ENCODE data around the gene HSFX1. TPM values are rescaled to one million over a fixed set of nuclear protein-coding genes. Genes with fewer than 3 reads are reported as not detected.

The HSFX1 gene
- total RNA-seq, 3 donors from 2014 or later = 0.32 to 2.0 (median 1.3) TPM

DNA sequence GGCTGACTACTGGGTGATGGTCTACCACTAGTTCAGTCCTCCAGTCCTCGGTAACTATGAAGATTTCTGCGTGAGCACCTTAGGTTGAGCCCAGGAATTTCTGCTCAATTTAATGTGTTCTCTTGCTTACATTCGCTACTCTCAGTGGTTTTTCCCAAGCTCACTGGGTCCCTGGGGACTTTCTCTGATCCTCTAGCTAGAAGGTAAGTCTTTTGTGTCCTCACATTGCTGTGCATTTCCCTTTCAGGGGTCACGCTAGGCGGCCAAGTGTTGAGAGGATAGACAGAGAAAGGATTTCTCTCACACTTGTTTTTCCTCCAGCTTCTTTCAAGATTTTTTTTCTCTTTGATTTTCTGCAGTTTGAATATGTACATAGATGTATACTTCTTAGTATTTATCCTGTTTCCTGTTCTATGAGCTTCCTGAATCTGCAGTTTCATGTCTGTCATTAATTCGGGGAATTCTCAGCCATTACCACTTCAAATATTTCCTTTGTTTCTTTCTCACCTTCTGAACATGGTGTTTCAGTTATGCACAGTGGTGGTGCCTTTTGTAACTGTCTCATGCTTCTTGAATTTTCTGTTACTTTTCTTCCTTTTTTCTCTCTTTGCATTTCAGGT is 25.3 kb downstream of the HSFX1 start:
- TF ChIP-seq POLR2AphosphoS5 (IDR thresholded peaks at IDR 0.05) (no peak), POLR2A (IDR thresholded peaks at IDR 0.05) (no peak)
- TF ChIP-seq, protein P1, sequence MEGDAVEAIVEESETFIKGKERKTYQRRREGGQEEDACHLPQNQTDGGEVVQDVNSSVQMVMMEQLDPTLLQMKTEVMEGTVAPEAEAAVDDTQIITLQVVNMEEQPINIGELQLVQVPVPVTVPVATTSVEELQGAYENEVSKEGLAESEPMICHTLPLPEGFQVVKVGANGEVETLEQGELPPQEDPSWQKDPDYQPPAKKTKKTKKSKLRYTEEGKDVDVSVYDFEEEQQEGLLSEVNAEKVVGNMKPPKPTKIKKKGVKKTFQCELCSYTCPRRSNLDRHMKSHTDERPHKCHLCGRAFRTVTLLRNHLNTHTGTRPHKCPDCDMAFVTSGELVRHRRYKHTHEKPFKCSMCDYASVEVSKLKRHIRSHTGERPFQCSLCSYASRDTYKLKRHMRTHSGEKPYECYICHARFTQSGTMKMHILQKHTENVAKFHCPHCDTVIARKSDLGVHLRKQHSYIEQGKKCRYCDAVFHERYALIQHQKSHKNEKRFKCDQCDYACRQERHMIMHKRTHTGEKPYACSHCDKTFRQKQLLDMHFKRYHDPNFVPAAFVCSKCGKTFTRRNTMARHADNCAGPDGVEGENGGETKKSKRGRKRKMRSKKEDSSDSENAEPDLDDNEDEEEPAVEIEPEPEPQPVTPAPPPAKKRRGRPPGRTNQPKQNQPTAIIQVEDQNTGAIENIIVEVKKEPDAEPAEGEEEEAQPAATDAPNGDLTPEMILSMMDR (IDR thresholded peaks at IDR 0.05) = no peak

DNA sequence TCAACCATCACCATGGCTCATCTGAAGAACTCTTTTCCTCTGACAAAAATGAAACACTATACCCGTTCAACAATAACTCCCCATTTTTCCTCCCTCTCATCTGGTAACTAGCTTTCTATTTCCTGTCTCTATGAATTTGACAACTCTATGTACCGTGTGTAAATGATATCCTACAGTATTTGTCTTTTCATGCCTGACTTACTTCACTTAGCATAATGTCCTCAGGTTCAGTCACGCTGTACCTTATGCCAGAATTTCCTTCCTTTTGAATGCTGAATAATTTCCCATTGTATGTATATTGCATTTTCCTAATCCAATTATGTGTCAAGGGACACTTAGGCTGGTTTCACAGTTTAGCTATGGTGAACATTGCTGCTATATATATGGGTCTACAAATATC is 26.1 kb downstream of the HSFX1 start:
- Histone ChIP-seq H3K27me3 (no peaks in the 10 kb centered on the region), H3K9me3 (no peaks in the 10 kb centered on the region), H3K4me3 (no peak overlapping the region), H3K36me3 (no peaks in the 10 kb centered on the region), H3K4me1 (no peaks in the 10 kb centered on the region), H3K27ac (no peak overlapping the region)
- TF ChIP-seq, protein P1 (IDR thresholded peaks at IDR 0.05) = no peak
- no peak for TF ChIP-seq POLR2AphosphoS5 (IDR thresholded peaks at IDR 0.05)
- TF ChIP-seq POLR2A (IDR thresholded peaks at IDR 0.05) = no peak
- no peak for DNase-seq (ENCODE audit: low spot score in 2 of 2)
- intact Hi-C loops (cut with DNase I; ENCODE audit: low total_unique reads) = no loop called here

More for the DNA sequence above, 25.3 kb downstream of the HSFX1 start:
- Histone ChIP-seq H3K9me3 (no peaks in the 10 kb centered on the region), H3K4me3 (no peak overlapping the region), H3K27me3 (no peaks in the 10 kb centered on the region), H3K27ac (no peak overlapping the region), H3K4me1 (no peaks in the 10 kb centered on the region), H3K36me3 (no peaks in the 10 kb centered on the region)
- no peak for DNase-seq (ENCODE audit: low spot score in 2 of 2)
- intact Hi-C loops (cut with DNase I; ENCODE audit: low total_unique reads) = no loop called here

DNA sequence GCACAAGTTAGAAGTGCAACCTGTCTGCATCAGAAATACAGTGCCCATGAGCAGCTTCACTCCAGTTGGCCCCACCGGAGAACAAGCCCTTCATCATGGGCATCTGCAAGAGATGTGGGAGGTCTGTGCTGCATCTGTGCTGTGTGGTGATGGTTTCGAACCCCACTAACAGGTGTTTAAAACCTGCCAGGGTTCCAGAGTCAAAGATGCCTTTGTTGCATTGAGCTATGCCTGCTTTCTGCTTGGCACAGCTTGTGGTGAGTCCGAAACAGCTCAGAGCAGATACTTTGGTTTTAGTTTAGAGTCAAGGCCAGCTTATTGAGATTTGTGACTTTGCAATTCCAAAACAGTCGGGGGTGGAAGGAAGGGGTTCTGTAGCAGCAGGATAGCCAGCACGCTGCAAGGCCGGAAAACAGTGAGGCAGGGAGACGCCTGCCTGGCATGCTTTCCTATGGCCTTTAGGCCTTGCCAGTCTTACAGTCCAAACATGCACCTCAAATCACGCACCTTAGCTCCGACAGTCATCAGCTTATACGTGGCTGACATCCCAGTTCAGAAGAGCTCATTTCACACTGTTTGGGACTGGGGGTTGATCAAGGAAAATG is 29.7 kb downstream of the HSFX1 start:
- TF ChIP-seq, protein P1 (IDR thresholded peaks at IDR 0.05) = no peak
- TF ChIP-seq POLR2A (IDR thresholded peaks at IDR 0.05) (no peak), POLR2AphosphoS5 (IDR thresholded peaks at IDR 0.05) (no peak)
- Histone ChIP-seq H3K4me3 (no peak overlapping the region), H3K36me3 (no peaks in the 10 kb centered on the region), H3K27ac (no peak overlapping the region), H3K9me3 (no peaks in the 10 kb centered on the region), H3K4me1 (no peaks in the 10 kb centered on the region), H3K27me3 (peaks cover 0 to 5% of the 10 kb centered on the region in 2 donors)
- intact Hi-C loops (cut with DNase I; ENCODE audit: low total_unique reads) = no loop called here
- DNase-seq (ENCODE audit: low spot score in 2 of 2) = no peak

DNA sequence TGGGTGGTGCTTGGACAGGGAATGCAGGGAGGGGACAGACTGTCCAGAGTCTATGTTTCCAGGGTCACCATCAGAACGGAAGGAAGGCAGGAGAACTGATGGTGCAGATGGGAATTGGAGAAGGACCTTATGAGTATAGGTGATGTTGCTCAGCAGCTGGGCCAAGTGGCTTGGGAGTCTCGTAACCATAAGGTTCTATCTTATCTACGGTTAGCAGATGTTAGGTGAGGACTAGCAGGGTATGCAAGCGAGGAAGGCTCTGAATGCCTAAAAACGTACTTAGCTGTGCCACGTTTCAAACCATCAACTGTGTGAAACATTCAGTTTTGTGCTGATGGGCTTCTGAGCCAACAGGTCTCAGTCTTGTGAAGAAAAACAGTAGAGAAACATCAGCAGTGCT is 30.2 kb downstream of the HSFX1 start:
- no peak for TF ChIP-seq POLR2AphosphoS5 (IDR thresholded peaks at IDR 0.05)
- TF ChIP-seq, protein P1 (IDR thresholded peaks at IDR 0.05) = no peak
- no peak for TF ChIP-seq POLR2A (IDR thresholded peaks at IDR 0.05)
- Histone ChIP-seq H3K36me3 (no peaks in the 10 kb centered on the region), H3K4me3 (no peak overlapping the region), H3K27me3 (peaks cover 0 to 5% of the 10 kb centered on the region in 2 donors), H3K27ac (no peak overlapping the region), H3K9me3 (no peaks in the 10 kb centered on the region), H3K4me1 (no peaks in the 10 kb centered on the region)
- intact Hi-C loops (cut with DNase I; ENCODE audit: low total_unique reads) = no loop called here
- DNase-seq (ENCODE audit: low spot score in 2 of 2) = no peak

DNA sequence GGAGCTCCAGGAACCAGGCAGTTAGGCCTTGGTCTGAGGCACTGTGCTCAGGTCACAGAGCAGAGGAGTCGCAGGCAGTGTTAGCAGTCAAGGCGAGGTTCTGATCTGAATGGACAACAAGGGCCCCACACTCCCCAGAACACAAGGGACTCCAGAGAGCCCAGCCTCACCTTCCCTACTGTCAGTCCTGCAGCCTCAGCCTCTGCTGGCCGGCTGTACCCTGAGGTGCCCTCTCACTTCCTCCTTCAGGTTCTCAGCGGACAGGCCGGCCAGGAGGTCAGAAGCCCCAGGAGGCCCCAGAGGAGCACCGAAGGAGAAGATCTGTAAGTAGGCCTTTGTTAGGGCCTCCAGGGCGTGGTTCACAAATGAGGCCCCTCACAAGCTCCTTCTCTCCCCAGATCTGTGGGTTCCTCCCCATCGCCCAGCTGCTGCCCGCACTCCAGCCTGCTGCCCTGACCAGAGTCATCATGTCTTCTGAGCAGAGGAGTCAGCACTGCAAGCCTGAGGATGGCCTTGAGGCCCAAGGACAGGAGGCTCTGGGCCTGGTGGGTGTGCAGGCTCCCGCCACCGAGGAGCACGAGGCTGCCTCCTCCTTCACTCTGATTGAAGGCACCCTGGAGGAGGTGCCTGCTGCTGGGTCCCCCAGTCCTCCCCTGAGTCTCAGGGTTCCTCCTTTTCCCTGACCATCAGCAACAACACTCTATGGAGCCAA is 34.0 kb downstream of the HSFX1 start:
- intact Hi-C loops (cut with DNase I; ENCODE audit: low total_unique reads) = no loop called here
- H3K36me3 ChIP-seq = no peaks in the 10 kb centered on the region

More for the DNA sequence above, 34.0 kb downstream of the HSFX1 start:
- no peak for DNase-seq (ENCODE audit: low spot score in 2 of 2)
- Histone ChIP-seq H3K27ac (no peak overlapping the region), H3K4me3 (no peak overlapping the region), H3K27me3 (peaks cover 0 to 10% of the 10 kb centered on the region in 2 donors), H3K4me1 (no peaks in the 10 kb centered on the region), H3K9me3 (no peaks in the 10 kb centered on the region)
- TF ChIP-seq POLR2AphosphoS5 (IDR thresholded peaks at IDR 0.05) (no peak), POLR2A (IDR thresholded peaks at IDR 0.05) (no peak)
- TF ChIP-seq, protein P1 (IDR thresholded peaks at IDR 0.05) = no peak
